Hematopoietic multipotent progenitor cell treated with erythropoietin and hydrocortisone succinate and interleukin-3 and kit ligand, for 4 days (in vitro differentiated cells): ENCODE results near the gene EBLN2.
"Not testable (repeated sequence)": the region's sequence is repeated elsewhere in the genome, so short reads cannot be mapped to it uniquely, and the experiment has no call there.

Source experiments
- DNase-seq: peaks from one replicate; pipeline ENCODE4 v3.0.0-alpha.2; 2015

Gene EBLN2

GRCh38 chr3:73066243-73066642 lies 4.8 kb downstream of the EBLN2 start:
- DNase-seq, result not testable (repeated sequence)

GRCh38 chr3:73068419-73068818 lies 7.0 kb downstream of the EBLN2 start:
- no peak for DNase-seq

GRCh38 chr3:73069187-73069586 lies 7.7 kb downstream of the EBLN2 start:
- DNase-seq, result no peak

- no peak for DNase-seq
Measured at GRCh38 chr3:73069775-73070444, 8.5 kb downstream of the EBLN2 start.

- peak; percentile 16 for DNase-seq
Measured at GRCh38 chr3:73070675-73071575, 9.5 kb downstream of the EBLN2 start.

GRCh38 chr3:73071952-73072351 lies 10.5 kb downstream of the EBLN2 start:
- no peak for DNase-seq

- peak; percentile 69 for DNase-seq
Measured at GRCh38 chr3:73072634-73073033, 11.2 kb downstream of the EBLN2 start.

GRCh38 chr3:73073091-73073707 lies 11.7 kb downstream of the EBLN2 start:
- peak; percentile 25 for DNase-seq

- no peak for DNase-seq
Measured at GRCh38 chr3:73074781-73075180, 13.3 kb downstream of the EBLN2 start.

GRCh38 chr3:73080216-73080966 lies 18.9 kb downstream of the EBLN2 start:
- DNase-seq, result no peak

- no peak for DNase-seq
Measured at GRCh38 chr3:73081140-73081539, 19.7 kb downstream of the EBLN2 start.

GRCh38 chr3:73084170-73084569 lies 22.7 kb downstream of the EBLN2 start:
- DNase-seq, result no peak

- peak; percentile 62 for DNase-seq
Measured at GRCh38 chr3:73086071-73086494, 24.6 kb downstream of the EBLN2 start.

- DNase-seq, result peak; percentile 64
Measured at GRCh38 chr3:73094129-73094528, 32.7 kb downstream of the EBLN2 start.

- no peak for DNase-seq
Measured at GRCh38 chr3:73094951-73095350, 33.5 kb downstream of the EBLN2 start.

GRCh38 chr3:73096169-73096568 lies 34.7 kb downstream of the EBLN2 start:
- DNase-seq, result no peak

GRCh38 chr3:73098026-73098425 lies 36.6 kb downstream of the EBLN2 start:
- DNase-seq, result no peak

GRCh38 chr3:73098873-73099272 lies 37.4 kb downstream of the EBLN2 start:
- peak; percentile 53 for DNase-seq

GRCh38 chr3:73100741-73101559 lies 39.5 kb downstream of the EBLN2 start:
- DNase-seq, result peak; percentile 90

GRCh38 chr3:73101881-73102280 lies 40.4 kb downstream of the EBLN2 start:
- no peak for DNase-seq

- no peak for DNase-seq
Measured at GRCh38 chr3:73107215-73107614, 45.8 kb downstream of the EBLN2 start.

- no peak for DNase-seq
Measured at GRCh38 chr3:73107676-73108187, 46.3 kb downstream of the EBLN2 start.
